NCI-H1092 treated with DMSO at 0.1 percent for 48 hours (cell line): ENCODE measurements around the gene ADRA2C.

Experiments
- DNase-seq: peaks from one replicate; lab custom pipeline; 2025; lab: John Stamatoyannopoulos, UW

The ADRA2C gene

DNA sequence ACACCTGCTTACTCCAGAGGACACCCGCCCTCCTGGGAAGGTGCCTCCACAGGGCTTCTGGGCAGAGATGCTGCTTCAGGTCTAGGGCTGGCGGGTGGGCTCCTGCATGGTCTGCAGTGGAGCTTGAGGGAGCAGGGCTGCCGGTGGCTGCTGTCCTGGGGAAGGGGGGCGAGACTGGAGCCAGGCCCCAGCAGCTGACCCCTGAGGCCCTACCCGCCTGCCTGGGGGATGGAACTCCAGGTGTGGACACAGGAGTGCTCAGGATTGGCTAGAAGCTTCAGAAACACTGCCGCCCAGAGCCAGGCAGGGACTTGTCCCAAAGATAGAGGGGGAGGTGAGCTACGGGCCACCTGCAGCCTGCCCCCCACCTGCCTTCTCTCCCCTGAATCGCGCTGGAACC is 33.0 kb upstream of the ADRA2C start:
- DNase-seq: no peak

DNA sequence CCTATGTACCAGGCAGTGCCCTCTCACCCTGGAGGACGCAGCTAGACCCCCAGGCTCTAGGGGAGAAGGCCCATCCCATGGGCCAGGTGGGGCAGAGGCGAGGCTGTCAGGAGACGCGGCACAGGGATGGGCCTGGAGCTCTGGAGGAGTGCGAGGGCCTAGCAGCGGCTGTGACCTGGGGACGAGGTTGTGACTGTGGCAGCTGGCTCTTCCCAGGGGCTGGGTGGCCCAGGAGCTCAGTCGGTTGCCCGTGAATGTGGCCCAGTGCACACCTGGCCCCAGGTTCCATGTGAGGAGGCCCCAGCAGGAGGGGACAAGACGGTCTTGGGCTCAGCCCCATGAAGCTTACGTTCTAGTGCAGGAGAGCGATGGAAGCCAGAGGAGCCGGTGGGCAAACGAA is 31.0 kb upstream of the ADRA2C start:
- DNase-seq: no peak

DNA sequence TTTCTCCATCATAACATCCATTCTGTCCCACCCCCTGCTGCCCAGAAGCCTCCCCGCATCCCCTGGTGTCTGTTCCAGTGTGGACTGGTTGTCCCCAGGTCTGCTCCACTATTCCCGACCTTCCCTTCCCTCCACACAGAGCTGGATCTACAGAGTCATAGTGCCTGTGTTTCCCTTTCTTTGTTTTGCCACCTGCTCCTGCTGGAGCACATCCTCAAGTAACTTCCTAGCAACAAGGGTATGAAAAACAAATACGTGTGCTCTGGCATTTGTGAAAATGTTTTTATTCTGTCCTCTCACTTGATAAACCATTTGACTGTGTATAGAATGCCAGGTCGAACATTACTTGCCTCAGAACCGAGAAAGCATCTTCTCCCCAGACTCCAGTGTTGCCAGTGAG is 29.9 kb upstream of the ADRA2C start:
- no peak for DNase-seq

DNA sequence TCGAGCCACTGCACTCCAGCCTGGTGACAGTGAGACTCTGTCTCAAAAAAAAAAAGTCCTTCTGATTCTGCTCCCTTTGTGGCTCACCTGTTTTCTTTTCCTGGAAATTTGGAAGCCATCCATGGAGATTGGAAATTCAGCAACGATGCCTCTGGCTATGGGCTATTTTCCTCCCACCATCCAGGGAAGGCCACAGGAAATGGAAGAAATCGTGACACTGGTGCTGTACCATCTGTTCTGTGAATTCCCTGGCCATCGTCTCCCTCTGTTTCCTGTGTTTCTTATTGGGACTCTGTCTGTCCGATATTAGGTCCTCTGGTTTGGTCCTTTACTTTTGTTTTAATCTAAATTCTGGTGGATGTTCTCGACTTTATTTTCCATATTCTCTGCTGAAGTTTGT is 29.4 kb upstream of the ADRA2C start:
- DNase-seq: no peak

DNA sequence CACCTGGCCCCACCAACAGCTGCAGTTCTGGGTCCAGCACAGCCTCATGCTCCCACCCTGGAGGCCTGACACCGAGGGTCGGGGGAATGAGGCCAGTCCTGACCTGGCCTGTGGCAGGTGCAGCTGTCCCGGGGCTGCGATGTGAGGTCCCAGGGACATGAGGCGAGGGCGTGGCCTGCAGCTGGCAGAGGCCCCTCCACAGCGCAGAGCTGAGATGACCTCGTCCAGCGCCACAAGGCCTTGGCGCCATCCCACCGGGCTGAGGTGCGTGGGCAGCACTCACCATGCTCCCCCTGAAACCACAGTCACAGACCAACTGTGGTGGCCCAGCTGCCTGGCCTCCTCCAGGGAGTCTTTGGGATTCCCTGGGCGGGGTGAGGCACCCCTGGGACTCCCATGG is 26.6 kb upstream of the ADRA2C start:
- no peak for DNase-seq

DNA sequence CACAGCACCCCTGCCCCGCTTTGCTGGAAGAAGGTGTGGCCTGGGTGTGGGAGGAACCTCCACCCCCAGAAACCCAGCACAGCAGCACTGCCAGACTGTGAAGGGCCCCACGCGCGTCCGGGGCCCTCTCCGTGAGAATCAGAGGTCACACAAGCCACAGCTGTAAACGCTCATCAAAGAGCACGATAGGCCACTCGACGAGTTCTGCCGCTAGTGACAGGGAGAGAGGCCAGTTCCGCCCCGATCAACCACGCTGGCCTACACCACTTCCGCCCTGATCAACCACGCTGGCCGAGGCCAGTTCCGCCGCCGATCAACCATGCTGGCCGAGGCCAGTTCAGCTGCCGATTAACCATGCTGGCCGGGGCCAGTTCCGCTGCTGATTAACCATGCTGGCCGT is 25.9 kb upstream of the ADRA2C start:
- DNase-seq: no peak

DNA sequence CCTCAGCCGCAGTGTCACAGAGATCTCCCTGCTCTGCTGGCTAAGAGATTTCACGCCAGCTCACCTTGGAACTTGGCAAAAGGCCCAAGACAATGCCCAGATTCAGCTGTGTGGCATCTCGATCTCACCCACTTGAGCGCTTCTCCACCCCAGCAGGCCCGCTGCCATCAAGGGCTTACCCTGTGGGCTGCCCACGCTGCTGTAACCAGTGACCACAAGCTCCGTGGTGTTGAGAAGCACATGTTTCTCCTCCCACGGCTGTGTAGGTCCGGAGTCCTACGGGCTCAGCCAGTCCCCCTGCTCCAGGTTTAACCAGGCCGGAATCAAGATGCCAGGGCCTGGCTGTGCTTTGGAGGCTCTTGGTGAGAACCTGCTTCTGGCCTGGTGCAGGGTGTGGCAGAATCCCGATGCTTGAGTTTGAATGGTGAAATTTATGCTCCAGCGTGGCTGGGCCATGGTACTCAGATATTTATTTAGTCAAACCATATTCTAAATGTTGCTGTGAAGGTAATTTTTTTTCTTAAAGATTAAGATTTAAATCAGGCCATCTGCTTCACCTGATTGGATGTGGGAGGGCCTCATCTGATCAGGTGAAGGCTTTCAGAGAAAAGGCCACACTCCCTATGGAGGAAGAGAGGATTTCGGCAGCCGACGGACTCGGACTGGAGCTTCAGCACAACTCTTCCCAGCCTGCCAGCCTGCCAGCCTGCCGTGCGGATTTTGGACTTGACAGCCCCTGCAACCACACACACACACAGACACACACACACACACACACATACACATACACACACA is 24.8 kb upstream of the ADRA2C start:
- DNase-seq: no peak

DNA sequence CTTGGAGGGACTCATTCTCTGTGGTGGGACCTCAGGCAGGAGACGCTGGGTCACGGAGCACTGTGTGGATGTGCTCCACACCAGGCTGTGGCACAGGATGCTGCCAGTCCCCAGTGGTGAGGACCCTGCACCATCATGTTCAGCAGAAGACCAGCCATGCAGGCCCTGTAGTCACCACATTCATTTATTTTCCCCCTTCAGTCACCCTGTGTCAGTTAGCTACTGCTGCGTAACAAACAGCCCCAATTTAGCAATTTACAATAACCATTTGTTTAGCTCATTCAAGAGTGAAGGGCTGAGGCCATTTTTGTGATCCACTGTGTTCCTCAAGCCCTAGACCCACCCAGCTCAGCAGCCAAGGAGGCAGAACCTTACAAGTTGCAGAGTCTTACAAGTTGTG is 23.6 kb upstream of the ADRA2C start:
- no peak for DNase-seq

DNA sequence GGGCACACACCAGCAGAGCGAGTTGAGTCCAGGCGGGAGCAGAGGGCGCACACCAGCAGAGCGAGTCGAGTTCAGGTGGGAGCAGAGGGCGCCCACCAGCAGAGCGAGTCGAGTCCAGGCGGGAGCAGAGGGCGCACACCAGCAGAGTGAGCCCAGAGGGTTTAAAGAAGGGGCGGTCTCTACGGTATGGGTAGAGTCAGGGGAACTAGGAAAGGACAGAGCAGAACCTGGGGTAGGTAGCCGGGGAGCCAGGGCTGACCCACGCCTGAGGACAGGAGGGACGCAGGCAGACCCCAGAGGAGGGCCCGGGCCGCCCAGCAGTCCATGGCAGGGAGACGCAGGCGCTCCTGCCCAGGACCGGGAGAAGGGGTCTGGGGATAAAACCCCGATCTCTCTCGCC is 22.0 kb upstream of the ADRA2C start:
- DNase-seq: no peak

DNA sequence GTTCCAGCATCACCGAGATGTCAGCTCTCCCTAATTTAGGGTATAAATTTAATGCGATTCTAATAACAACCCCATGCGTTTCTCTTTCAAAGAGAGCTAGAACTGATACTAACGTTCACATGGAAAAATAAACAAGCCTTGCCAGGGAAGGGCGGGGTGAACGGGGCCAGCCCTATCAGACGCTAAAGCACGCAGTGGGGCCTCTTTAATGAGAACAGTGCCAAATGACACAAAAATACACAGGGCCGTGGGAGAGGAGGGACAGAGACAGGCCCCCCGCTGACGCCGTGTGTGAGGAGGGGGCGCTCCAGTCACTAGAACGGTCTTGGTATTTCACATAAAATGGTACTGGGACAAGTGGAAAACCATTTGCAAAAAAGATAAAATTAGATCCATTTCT is 21.3 kb upstream of the ADRA2C start:
- no peak for DNase-seq

DNA sequence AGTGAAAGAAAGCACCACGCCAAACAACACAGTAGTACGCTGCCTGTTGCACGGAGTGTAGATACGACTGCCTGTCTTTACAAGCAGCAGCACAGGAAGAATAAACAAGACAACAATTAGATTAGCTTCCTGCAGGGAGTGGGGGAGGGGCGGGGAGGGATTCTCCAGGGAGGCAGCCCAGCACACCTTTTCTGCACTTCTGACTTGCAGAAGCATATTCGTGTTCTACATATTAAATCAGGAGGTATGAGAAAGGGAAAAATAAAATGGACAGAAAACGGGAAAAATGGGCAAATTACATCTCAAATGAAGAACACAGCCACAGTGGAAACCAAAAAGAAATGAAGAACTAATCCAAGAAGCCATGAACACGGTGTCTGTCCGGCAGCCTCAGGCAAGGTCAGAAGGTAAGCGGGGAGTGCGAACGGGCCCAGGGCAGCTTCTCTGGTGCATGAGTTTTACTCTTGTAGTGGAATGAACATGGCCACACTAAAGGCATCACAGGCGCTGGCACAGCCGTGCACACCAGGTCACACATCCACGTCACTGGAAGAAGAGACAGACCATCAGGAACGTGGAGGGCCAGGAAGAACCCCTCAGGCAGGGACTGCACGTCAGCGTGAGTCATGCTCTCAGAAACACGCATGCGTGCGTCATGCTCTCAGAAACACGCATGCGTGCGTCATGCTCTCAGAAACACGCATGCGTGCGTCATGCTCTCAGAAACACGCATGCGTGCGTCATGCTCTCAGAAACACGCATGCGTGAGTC is 20.1 kb upstream of the ADRA2C start:
- no peak for DNase-seq

DNA sequence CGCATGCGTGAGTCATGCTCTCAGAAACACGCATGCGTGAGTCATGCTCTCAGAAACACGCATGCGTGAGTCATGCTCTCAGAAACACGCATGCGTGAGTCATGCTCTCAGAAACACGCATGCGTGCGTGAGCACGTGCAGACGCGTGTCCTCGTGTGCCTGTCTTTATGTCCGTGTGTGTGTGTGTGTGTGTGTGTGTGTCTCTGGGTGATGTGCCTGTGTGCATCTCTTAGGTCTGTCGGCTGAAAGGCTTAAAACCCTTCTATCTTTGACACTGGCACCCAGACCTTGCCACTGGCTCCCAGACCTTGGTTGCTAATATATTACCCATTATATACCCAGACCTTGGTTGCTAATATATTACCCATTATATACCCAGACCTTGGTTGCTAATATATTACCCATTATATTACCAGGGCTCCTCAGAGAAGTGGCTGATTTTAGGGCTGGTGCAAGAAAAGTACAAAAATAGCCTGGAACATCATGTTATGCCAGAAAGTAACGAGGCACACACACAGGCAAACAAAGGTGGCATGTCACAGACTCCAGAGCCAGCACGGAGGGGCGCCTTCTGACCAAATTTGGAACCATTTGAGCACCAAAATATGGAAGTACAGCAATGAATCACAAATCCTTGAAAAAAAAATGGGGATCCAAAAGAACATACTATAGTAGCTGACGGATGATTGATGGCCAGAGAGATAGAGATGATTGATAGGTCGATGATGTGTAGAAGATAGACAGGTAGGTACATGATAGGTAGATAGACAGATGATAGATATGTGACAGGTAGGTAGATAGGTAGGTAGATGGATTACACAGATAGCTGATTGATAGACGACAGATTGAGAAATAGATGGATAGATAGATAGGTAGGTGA is 19.2 kb upstream of the ADRA2C start:
- DNase-seq: no peak

DNA sequence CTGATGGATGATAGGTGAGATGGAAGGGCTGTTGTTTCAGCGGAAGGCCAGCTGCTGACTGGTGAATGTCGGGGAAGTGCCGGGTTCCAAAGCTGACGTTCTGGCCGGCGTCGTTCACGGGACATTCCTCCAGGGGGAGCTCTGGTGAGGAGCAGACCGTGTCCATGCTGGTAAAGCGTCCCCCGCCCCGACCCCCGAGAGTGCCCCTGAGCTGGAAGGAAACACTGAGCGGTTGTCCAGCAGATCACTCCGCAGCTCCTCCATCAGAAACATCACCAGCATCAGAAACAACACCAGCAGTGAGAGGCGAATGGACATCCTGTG is 18.6 kb upstream of the ADRA2C start:
- no peak for DNase-seq

DNA sequence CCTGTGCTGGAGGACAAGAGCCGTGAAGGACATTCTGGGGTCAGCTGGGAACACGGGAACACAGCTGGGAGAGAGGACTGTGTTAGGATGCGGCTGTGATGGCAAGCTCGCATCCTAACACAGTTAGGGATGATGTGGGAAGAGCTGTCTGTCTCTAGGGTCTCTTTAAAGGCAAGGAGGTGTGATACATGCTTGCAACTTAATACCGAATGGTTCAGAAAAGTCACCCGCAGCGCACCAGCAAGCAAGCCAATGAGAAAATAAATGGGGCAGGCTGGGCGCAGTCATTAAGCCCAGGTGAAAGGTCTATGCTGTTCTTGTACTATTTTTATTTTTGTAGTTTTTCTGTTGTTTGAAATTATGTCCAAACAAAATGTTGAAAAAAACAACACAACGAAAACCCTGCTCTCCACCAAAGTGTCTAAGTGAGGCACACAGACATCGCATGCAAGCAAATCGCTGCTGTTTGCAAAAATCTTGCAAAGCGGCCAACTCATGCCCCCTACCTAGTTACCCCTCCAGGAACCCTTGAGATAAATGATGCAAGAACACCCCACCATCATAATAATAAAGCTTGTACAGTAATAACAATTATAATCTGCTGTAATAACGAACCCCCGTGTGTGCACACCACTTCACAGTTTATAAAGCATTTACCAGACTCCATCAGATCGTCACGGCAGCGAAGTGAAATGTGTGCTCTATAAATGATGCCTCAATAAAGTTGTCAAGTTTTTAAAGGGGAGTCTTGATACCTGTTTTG is 17.9 kb upstream of the ADRA2C start:
- DNase-seq: no peak

DNA sequence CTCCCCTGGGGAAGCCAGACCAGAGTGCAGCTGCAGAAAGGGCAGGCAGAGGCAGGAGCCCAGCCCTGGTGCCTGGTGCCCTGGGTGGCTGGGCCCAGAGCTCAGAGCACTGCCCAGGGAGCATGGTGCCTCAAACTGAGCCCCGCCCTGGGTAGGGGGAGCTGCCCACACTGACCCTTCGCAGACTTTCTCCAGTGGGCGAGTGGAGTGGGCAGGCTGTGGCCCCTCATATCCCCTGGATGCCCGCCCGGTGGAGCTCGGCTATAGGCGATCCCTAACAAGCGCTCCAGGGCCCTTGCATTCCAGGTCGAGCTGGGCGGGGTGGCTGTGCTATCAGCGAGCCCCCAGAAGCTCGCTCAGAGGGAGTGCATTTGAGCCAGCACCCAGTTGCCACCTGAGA is 17.1 kb upstream of the ADRA2C start:
- no peak for DNase-seq

DNA sequence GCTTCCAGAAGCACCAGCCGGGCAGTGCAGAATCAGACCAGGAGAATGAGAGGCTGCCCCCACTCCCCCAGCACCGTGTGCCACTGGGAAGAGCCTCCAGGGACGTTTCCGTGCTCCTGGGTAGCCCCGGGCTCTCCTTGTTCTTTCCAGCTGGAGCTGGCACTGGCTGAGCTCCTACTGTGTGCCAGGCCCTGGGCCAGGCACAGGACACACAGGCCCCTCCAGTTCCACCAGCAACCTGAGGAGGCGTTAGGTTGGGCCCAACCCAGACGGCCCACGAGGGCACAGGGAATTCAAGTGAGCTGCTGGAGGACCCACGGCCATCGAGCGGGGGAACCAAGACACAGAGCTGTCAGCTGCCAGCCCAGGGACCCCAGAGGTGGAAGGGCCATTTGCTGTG is 15.9 kb upstream of the ADRA2C start:
- DNase-seq: no peak

DNA sequence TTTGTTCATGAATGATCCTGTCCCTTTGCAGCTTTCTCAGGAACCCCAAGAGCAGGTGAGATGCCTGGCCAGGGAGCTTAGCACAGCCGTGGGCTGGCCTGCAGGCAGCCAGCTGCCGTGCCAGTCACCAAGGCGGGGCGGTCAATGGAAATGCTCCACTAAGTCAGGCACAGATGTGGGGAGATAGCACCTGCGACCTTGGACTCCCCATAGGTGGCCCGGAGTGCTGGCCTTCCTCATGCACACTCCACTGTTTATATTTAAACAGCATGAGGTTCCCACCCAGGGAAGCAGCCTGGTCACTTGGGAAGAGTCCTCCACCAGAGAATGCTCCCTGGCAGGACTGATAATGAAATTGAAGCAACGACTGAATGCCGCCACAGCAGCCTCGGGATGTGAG is 14.2 kb upstream of the ADRA2C start:
- no peak for DNase-seq

DNA sequence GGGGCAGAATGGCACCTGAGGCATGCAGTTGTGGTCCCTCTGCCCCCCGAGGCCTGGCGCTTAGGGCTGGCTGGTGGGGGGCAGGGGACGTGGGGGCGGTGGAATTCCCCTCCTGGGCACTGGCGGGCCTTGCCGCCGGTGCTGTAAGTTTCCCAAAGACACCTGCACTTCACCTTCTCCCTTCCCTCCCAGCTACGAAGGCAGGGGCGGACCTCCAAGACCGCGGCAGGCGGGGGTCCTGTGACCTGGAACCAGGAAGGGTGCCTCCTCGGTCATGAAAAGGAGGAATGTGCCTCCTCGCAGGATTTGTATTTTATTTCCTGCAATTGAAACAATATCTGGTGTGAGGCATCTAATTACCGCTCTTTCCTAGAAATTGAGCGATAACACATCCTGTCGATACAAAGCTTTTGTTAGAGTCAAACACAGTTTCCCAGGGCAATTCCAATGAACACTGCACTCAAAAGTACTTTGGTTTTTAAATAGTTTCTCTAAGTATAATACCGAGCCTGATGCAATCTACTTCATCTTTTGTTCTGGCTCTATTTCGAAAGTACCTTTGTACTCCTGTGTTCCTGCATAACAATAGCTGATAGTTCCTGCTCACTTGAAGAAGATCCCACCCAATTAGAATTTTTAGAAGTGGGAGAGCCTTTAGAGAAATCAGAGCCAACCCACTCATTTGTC is 12.3 kb upstream of the ADRA2C start:
- no peak for DNase-seq

DNA sequence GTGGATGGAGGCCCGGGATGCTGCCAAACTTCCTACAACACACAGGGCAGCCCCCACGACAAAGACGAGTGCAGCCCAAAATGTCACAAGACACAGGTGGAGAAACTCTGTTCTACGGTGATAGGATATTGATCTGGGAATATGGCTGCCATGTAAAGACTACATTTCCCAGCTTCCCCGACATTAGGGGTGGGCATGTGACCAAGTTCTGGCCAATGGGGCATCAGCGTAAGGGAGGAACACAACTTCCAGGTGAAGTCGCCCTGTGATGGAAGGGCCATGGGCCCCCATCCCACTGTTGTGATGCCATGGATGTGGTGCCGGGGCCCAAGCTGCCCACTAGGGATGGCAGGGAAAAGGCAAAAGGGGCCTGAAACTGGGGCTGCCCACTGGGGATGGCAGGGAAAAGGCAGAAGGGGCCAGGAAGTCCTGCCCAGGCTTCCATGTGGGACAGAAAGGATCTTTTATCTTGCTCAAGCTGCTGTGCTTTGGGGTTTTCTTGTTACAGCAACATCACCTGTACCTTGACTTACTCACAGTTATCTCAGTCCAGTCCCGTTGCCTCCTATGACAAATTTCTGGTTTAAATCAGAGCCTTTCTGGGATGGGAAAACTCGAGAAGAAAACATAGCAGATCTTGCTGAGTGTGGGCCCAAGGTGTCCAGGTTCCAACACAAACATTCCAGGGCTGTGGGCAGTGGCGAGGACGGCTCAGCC is 9.7 kb upstream of the ADRA2C start:
- no peak for DNase-seq

DNA sequence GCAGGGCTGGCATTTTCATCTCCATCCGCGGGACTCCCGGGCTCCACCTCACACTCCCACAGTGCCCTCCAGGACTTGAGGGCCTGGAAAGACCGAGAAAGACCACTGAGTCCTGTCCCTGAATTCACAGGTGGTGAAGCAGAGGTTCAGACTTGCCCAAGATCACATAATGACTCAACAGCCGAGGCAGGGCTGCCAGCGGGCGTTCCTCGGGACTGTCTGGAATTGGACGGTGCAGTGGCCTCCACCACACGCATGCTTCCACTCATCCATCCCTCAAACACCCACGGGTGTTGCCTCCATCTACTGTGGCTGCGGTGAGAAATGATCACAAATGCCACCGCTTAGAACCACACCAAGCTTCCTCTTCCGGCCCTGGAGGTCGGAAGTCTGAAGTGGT is 6.9 kb upstream of the ADRA2C start:
- DNase-seq: no peak

DNA sequence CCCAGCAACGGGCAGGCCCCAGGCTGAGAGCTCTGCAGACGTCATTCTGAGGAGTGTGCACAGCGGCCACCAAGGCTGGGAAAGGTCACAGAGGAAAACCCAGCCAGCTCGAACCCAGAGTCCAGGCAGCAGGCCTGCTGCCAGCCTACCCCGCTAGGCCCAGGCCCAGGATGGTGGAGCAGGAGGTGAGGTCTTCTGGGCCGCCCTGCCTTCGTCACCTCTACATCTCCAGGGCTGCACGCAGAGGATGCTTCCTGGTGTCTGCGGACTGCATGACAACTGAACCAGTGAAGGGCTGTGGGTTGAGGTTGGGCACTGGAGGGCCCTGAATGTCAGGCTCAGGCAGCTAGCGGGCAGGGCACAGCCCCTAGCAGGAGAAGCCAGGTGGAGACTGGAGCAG is 5.8 kb upstream of the ADRA2C start:
- no peak for DNase-seq
